ENCODE data around the gene SRRT. TPM values are rescaled to one million over a fixed set of nuclear protein-coding genes. Genes with fewer than 3 reads are reported as not detected.
A peak's percentile ranks its signal among the peaks of the same experiment; 100 is the strongest.

The SRRT gene
- total RNA-seq: 100 to 1,000 TPM; 109 TPM

- peak; percentile 69 for TF ChIP-seq CTCF (IDR thresholded peaks at IDR 0.05)
Observed at GRCh38 chr7:100874577-100875355, at the start of gene SRRT. Gene SRRT, plus strand, starts transcription at chr7:100875103. Its CDS starts 488 bp downstream, at chr7:100875591.

GRCh38 chr7:100825215-100825671, 49.7 kb upstream of the SRRT start:
- Histone ChIP-seq H3K4me3 (peak overlapping the region; percentile 71), H3K27ac (no peak overlapping the region), H3K27me3 (replicated peaks; ENCODE audit: insufficient read depth) (peaks cover 18% of the 10 kb centered on the region), H3K4me1 (ENCODE audit: control insufficient read depth in 1 of 2, low read depth in 2 of 2) (peaks cover 0 to 19% of the 10 kb centered on the region in 2 donors), H3K36me3 (no peaks in the 10 kb centered on the region), H3K9me3 (no peaks in the 10 kb centered on the region)
- DNase-seq (ENCODE audit: low spot score) (no peak), ATAC-seq (ENCODE audit: insufficient number of reproducible peaks, low FRiP score, low read depth) (no peak)
- TF ChIP-seq CTCF (IDR thresholded peaks at IDR 0.05): no peak

More at GRCh38 chr7:100874577-100875355, at the start of gene SRRT:
- peak within 1 kb of the TSS; percentile 92 to 96 for H3K27ac ChIP-seq
- ATAC-seq (ENCODE audit: insufficient number of reproducible peaks, low FRiP score, low read depth) (peak; percentile 84), DNase-seq (ENCODE audit: low spot score) (peak; percentile 96)
- H3K4me3 ChIP-seq: peak within 1 kb of the TSS; percentile 94
- H3K9me3 ChIP-seq: no peaks in the 10 kb centered on the region
- H3K4me1 ChIP-seq (ENCODE audit: control insufficient read depth in 1 of 2, low read depth in 2 of 2): peaks cover 17 to 51% of the 10 kb centered on the region in 2 donors
- H3K36me3 ChIP-seq: peaks cover 38% of the 10 kb centered on the region
- H3K27me3 ChIP-seq (replicated peaks; ENCODE audit: insufficient read depth): no peaks in the 10 kb centered on the region

- Histone ChIP-seq H3K4me3 (peak overlapping the region; percentile 71), H3K27me3 (replicated peaks; ENCODE audit: insufficient read depth) (peaks cover 18% of the 10 kb centered on the region), H3K4me1 (ENCODE audit: control insufficient read depth in 1 of 2, low read depth in 2 of 2) (peaks cover 0 to 19% of the 10 kb centered on the region in 2 donors), H3K9me3 (no peaks in the 10 kb centered on the region), H3K36me3 (no peaks in the 10 kb centered on the region), H3K27ac (no peak overlapping the region)
- DNase-seq (ENCODE audit: low spot score): no peak
- no peak for TF ChIP-seq CTCF (IDR thresholded peaks at IDR 0.05)
- no peak for ATAC-seq (ENCODE audit: insufficient number of reproducible peaks, low FRiP score, low read depth)
Observed at GRCh38 chr7:100825751-100826513, 49.0 kb upstream of the SRRT start.

GRCh38 chr7:100826514-100827329, 48.2 kb upstream of the SRRT start:
- Histone ChIP-seq H3K36me3 (no peaks in the 10 kb centered on the region), H3K27me3 (replicated peaks; ENCODE audit: insufficient read depth) (peaks cover 18% of the 10 kb centered on the region), H3K9me3 (no peaks in the 10 kb centered on the region), H3K27ac (no peak overlapping the region), H3K4me3 (peak overlapping the region; percentile 71), H3K4me1 (ENCODE audit: control insufficient read depth in 1 of 2, low read depth in 2 of 2) (peaks cover 0 to 19% of the 10 kb centered on the region in 2 donors)
- TF ChIP-seq CTCF (IDR thresholded peaks at IDR 0.05): no peak
- no peak for DNase-seq (ENCODE audit: low spot score)
- ATAC-seq (ENCODE audit: insufficient number of reproducible peaks, low FRiP score, low read depth): no peak
